ENCODE measurements around the gene ERC2.

ERC2 gene

GRCh38 chr3:56251343-56251945, 216.8 kb downstream of the ERC2 start:
- TF ChIP-seq CTCF (IDR thresholded peaks at IDR 0.05; ENCODE audit: extremely low read depth, missing control alignments) = peak; percentile 55
- DNase-seq (ENCODE audit: low spot score) = peak; percentile 38

GRCh38 chr3:56248021-56248420, 220.2 kb downstream of the ERC2 start:
- no peak for DNase-seq (ENCODE audit: low spot score)
- no peak for TF ChIP-seq CTCF (IDR thresholded peaks at IDR 0.05; ENCODE audit: extremely low read depth, missing control alignments)

- no peak for DNase-seq (ENCODE audit: low spot score)
- TF ChIP-seq CTCF (IDR thresholded peaks at IDR 0.05; ENCODE audit: extremely low read depth, missing control alignments) = no peak
These were observed 230.0 kb downstream of the ERC2 start for GRCh38 chr3:56238299-56238698.

- DNase-seq (ENCODE audit: low spot score) = no peak
These were observed 234.5 kb downstream of the ERC2 start for GRCh38 chr3:56233742-56234141.

GRCh38 chr3:56229311-56229710, 239.0 kb downstream of the ERC2 start:
- no peak for TF ChIP-seq CTCF (IDR thresholded peaks at IDR 0.05; ENCODE audit: extremely low read depth, missing control alignments)
- DNase-seq (ENCODE audit: low spot score) = no peak

More at GRCh38 chr3:56233742-56234141, 234.5 kb downstream of the ERC2 start:
- TF ChIP-seq CTCF (IDR thresholded peaks at IDR 0.05; ENCODE audit: extremely low read depth, missing control alignments) = no peak

- DNase-seq (ENCODE audit: low spot score) = no peak
- TF ChIP-seq CTCF (IDR thresholded peaks at IDR 0.05; ENCODE audit: extremely low read depth, missing control alignments) = no peak
These were observed 245.4 kb downstream of the ERC2 start for GRCh38 chr3:56222866-56223265.

GRCh38 chr3:56219894-56220805, 248.1 kb downstream of the ERC2 start:
- no peak for TF ChIP-seq CTCF (IDR thresholded peaks at IDR 0.05; ENCODE audit: extremely low read depth, missing control alignments)
- DNase-seq (ENCODE audit: low spot score) = no peak
